HUES64 (cell line): ENCODE measurements around the gene PHF3.

Source experiments
- H3K27ac ChIP-seq: 2 replicates; pipeline ENCODE4 v1.7.0; 2013; ENCODE audit warnings: low read depth, low read length, inconsistent platforms
- H3K27me3 ChIP-seq: 2 replicates; pipeline ENCODE4 v1.6.1; 2013; ENCODE audit warnings: mild to moderate bottlenecking, low read length; ENCODE audit not compliant: insufficient read depth
- H3K36me3 ChIP-seq: 2 replicates; pipeline ENCODE4 v1.6.1; 2013; ENCODE audit warnings: mild to moderate bottlenecking, low read length; ENCODE audit not compliant: insufficient read depth
- H3K4me1 ChIP-seq: 2 replicates; pipeline ENCODE4 v1.6.1; 2013; ENCODE audit warnings: mild to moderate bottlenecking, low read length, moderate library complexity; ENCODE audit not compliant: insufficient read depth
- H3K4me3 ChIP-seq: 2 replicates; pipeline ENCODE4 v1.5.1; 2013; ENCODE audit warnings: mild to moderate bottlenecking, low read length, moderate library complexity
- H3K9ac ChIP-seq: 2 replicates; pipeline ENCODE4 v1.6.1; 2013; ENCODE audit warnings: mild to moderate bottlenecking, low read depth, low read length
- H3K9me3 ChIP-seq: 2 replicates; pipeline ENCODE4 v1.6.1; 2013; ENCODE audit warnings: low read depth, low read length; ENCODE audit not compliant: insufficient read depth
- WGBS: fragments of 150-250, 120-280 bp; methylation state at CpG from one replicate; pipeline ENCODE4 v1.1.7; 2013; ENCODE audit warnings: missing lambda C conversion rate; 5-methylcytosine and 5-hydroxymethylcytosine counted together

Gene PHF3

GRCh38 chr6:63644668-63645326, 9.2 kb downstream of the PHF3 start:
- 85% methylated on average over 11 of the region's 11 CpGs for WGBS
- Histone ChIP-seq H3K27ac (no peak overlapping the region), H3K9me3 (no peaks in the 10 kb centered on the region), H3K4me3 (no peak overlapping the region), H3K4me1 (peaks cover 37% of the 10 kb centered on the region), H3K27me3 (no peaks in the 10 kb centered on the region), H3K36me3 (peaks cover 22% of the 10 kb centered on the region), H3K9ac (no peak overlapping the region)

GRCh38 chr6:63649269-63649668, 13.7 kb downstream of the PHF3 start:
- Histone ChIP-seq H3K4me1 (peaks cover 17% of the 10 kb centered on the region), H3K4me3 (no peak overlapping the region), H3K36me3 (peaks cover 15% of the 10 kb centered on the region), H3K27me3 (no peaks in the 10 kb centered on the region), H3K9ac (no peak overlapping the region), H3K27ac (no peak overlapping the region), H3K9me3 (no peaks in the 10 kb centered on the region)
- 88% methylated on average over 1 of the region's 2 CpGs for WGBS

DNA sequence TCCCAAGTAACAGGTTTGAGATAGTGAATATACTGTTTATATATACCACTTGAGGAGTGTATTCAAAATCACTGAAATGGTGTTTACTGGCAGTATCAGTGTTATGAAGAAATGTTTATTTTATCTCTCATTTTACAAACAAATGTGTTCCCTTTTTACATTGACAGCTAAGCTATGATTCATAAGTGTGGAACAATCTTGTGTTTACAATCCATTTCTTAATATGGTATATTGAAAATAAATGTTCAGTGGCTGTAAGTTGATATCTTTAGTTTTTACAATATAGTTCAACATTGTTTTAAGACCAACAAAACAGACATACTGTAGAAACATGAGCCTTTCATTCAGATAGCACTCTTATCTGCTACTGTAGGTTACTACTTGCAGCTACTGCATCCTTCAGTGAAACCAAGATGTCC, 14.3 kb downstream of the PHF3 start:
- peaks cover 12% of the 10 kb centered on the region for H3K4me1 ChIP-seq
- H3K9me3 ChIP-seq, result no peaks in the 10 kb centered on the region
- H3K27ac ChIP-seq, result no peak overlapping the region
- no peak overlapping the region for H3K4me3 ChIP-seq
- H3K27me3 ChIP-seq, result no peaks in the 10 kb centered on the region
- H3K9ac ChIP-seq, result no peak overlapping the region
- peaks cover 15% of the 10 kb centered on the region for H3K36me3 ChIP-seq

- Histone ChIP-seq H3K27ac (no peak overlapping the region), H3K4me1 (no peaks in the 10 kb centered on the region), H3K4me3 (no peak overlapping the region), H3K27me3 (no peaks in the 10 kb centered on the region), H3K9ac (no peak overlapping the region), H3K36me3 (peaks cover 3% of the 10 kb centered on the region; the same call in 1 of the 2 replicates), H3K9me3 (no peaks in the 10 kb centered on the region)
- WGBS, result 86% methylated on average over 2 of the region's 2 CpGs
Observed at GRCh38 chr6:63652980-63653379, 17.4 kb downstream of the PHF3 start.

GRCh38 chr6:63660757-63661156, 25.2 kb downstream of the PHF3 start:
- Histone ChIP-seq H3K9me3 (no peaks in the 10 kb centered on the region), H3K4me3 (no peak overlapping the region), H3K27me3 (no peaks in the 10 kb centered on the region), H3K4me1 (peaks cover 12% of the 10 kb centered on the region; the same call in 1 of the 2 replicates), H3K9ac (no peak overlapping the region), H3K27ac (no peak overlapping the region), H3K36me3 (no peaks in the 10 kb centered on the region)
- WGBS, result 74% methylated on average over 1 of the region's 1 CpG

DNA sequence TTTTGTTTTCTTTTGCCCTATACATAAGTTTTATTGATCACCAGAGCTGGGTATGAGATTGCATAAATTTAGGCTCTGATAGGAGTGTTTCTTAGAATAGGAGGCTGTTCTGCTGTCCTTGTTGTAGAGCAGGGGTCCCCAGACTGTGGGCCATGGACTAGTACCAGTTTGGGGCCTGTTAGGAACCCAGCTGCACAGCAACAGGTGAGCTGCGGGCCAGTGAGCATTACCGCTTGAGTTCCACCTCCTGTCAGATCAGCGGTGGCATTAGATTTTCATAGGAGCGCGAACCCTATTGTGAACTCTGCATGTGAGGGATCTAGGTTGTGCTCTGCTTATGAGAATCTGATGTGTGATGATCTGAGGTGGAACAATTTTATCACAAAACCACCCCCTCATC, 26.2 kb downstream of the PHF3 start:
- Histone ChIP-seq H3K4me3 (no peak overlapping the region), H3K27me3 (no peaks in the 10 kb centered on the region), H3K36me3 (no peaks in the 10 kb centered on the region), H3K4me1 (peaks cover 12% of the 10 kb centered on the region; the same call in 1 of the 2 replicates), H3K27ac (no peak overlapping the region), H3K9ac (no peak overlapping the region), H3K9me3 (no peaks in the 10 kb centered on the region)
- WGBS, result 97% methylated on average over 5 of the region's 5 CpGs

DNA sequence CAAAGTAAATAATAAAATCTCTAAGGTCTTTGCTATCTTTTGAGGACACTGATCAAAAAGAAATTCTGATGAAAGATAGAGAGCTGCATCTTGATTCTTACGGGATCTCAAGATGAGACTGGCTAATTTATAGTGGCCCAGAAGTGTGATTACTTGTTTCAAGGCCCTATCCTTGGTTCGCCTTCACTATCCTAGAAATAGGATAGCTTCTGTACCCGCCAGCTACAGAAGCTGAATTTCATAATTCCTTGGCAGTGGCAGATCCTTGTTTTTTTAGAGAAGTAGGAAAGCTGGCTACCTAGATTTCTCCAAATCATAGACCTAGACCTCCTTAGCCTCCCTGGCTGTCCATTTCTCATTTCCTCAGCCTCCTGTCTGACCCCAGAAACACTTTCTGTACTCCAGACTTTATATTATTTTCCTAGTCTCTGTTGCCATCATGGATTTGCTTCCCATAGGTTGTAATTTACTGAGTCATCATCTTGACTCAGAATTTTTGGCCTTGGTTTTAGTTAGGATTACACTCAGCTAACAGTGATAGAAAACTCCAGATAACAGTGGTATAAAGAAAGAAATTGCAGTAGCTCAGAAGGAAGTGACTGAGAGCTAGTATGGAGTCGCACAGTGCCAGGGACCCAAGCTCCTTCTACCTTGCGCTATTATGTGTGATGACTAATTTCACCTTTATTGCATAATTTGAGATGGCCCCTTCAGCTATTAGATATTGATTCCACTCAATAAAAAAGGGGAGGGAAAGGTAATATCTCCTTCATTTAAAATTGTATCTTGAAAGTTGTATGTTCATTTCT, 27.7 kb downstream of the PHF3 start:
- no peaks in the 10 kb centered on the region for H3K27me3 ChIP-seq
- H3K4me1 ChIP-seq, result peaks cover 12% of the 10 kb centered on the region; the same call in 1 of the 2 replicates
- no peaks in the 10 kb centered on the region for H3K9me3 ChIP-seq
- H3K4me3 ChIP-seq, result no peak overlapping the region
- no peak overlapping the region for H3K27ac ChIP-seq
- 97% methylated on average over 5 of the region's 5 CpGs for WGBS
- H3K36me3 ChIP-seq, result no peaks in the 10 kb centered on the region
- no peak overlapping the region for H3K9ac ChIP-seq

DNA sequence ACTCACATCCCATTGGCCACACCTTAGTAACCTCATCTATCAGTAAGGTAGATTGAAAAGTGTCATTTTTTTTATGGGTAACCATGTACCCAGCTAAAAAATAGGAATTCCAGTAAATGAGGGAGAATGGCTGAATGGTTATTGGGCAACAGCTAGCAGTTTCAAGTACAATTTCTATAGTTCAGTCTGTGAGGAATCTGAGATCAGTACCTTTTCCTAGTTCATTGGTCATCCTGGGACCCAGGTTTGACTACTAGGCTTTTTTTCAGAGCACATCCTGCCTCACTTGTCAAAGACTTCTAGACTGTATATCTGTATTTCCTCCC, 28.3 kb downstream of the PHF3 start:
- Histone ChIP-seq H3K27ac (no peak overlapping the region), H3K27me3 (no peaks in the 10 kb centered on the region), H3K4me1 (peaks cover 12% of the 10 kb centered on the region; the same call in 1 of the 2 replicates)

DNA sequence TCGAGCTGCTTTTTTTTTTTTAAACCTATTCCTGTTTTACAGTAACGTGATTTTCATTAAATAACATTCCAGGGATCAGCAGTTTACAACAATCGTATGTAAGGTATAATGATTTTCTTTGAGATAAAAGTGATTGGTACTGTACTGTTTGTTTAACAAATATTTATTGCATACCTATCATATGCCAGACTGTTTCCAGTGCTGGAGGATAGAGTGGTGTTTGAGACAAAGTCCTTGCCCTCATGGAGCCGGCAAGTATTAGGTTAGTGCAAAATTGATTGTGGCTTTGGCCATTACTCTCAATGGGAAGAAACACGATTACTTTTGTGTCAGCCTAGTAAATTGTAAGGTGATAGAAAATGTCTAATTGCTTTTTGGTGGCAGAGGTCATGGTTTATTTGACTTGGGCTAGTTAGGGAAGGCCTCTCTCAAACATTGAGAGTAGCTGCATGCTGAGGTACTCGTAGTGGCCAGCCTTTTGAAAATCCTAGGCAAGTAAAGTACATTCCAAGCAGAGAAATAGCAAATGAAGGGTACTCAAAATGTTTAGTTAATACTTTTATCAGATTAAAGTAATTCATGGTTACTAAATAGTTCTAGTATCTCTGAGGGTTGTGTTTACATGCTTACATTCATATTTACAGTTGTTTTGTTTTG, 35.6 kb downstream of the PHF3 start:
- H3K9me3 ChIP-seq, result no peaks in the 10 kb centered on the region
- 91% methylated on average over 4 of the region's 6 CpGs for WGBS
- H3K4me1 ChIP-seq, result peaks cover 27% of the 10 kb centered on the region
- H3K36me3 ChIP-seq, result no peaks in the 10 kb centered on the region
- H3K27ac ChIP-seq, result no peak overlapping the region
- no peak overlapping the region for H3K4me3 ChIP-seq
- H3K27me3 ChIP-seq, result no peaks in the 10 kb centered on the region
- no peak overlapping the region for H3K9ac ChIP-seq

More for the DNA sequence above, 28.3 kb downstream of the PHF3 start:
- Histone ChIP-seq H3K36me3 (no peaks in the 10 kb centered on the region), H3K4me3 (no peak overlapping the region), H3K9ac (no peak overlapping the region), H3K9me3 (no peaks in the 10 kb centered on the region)

- Histone ChIP-seq H3K9me3 (no peaks in the 10 kb centered on the region), H3K27me3 (no peaks in the 10 kb centered on the region), H3K9ac (no peak overlapping the region), H3K27ac (no peak overlapping the region), H3K4me3 (no peak overlapping the region), H3K36me3 (no peaks in the 10 kb centered on the region), H3K4me1 (peaks cover 31% of the 10 kb centered on the region)
- 95% methylated on average over 3 of the region's 3 CpGs for WGBS
Observed at GRCh38 chr6:63672582-63673129, 37.1 kb downstream of the PHF3 start.

- WGBS, result no CpG with 5 or more reads among the region's 2 CpGs
- Histone ChIP-seq H3K9me3 (no peaks in the 10 kb centered on the region), H3K4me1 (peaks cover 34% of the 10 kb centered on the region), H3K27me3 (no peaks in the 10 kb centered on the region), H3K4me3 (no peak overlapping the region), H3K9ac (no peak overlapping the region), H3K27ac (no peak overlapping the region), H3K36me3 (no peaks in the 10 kb centered on the region)
Observed at GRCh38 chr6:63673692-63674091, 38.1 kb downstream of the PHF3 start.
